Urinary bladder (tissue), 4 donors: ENCODE results near the gene NLRC3. TPM values are rescaled to one million over a fixed set of nuclear protein-coding genes. Genes with fewer than 3 reads are reported as not detected.

Source experiments
- DNase-seq: peaks from one replicate; pipeline ENCODE4 v3.0.0-alpha.2; 2015; ENCODE audit errors: extremely low spot score
- H3K27ac ChIP-seq: one replicate; pipeline ENCODE4 v1.5.1; 2013; ENCODE audit warnings: low read depth, mild to moderate bottlenecking, moderate library complexity
- H3K36me3 ChIP-seq: one replicate; pipeline ENCODE4 v1.6.1; 2013; ENCODE audit warnings: mild to moderate bottlenecking, moderate library complexity; ENCODE audit not compliant: insufficient read depth
- H3K4me1 ChIP-seq: one replicate; pipeline ENCODE4 v1.6.1; 2013; ENCODE audit warnings: mild to moderate bottlenecking, moderate library complexity; ENCODE audit not compliant: insufficient read depth
- H3K4me3 ChIP-seq: one replicate; pipeline ENCODE4 v1.5.1; 2013; ENCODE audit warnings: low read depth, low read length
- WGBS: extraction: QIAGEN DNeasy Blood & Tissue Kit; methylation state at CpG from one replicate; pipeline ENCODE4 v1.1.7; 2013; 5-methylcytosine and 5-hydroxymethylcytosine counted together
- polyA plus RNA-seq: library from polyadenylated mRNA; stranded (reverse); fragments of 200-250 nt; gene quantifications from one replicate; pipeline ENCODE4 v1.2.3, GENCODE V29; 2013
- total RNA-seq: library from RNA; depleted of rRNA; stranded (reverse); fragments of >200 nt; gene quantifications from one replicate; pipeline ENCODE4 v1.2.3, GENCODE V29; 2014
- donor health status: healthy with polysubstance abuse.
- donor health status: healthy.

NLRC3 gene
- total and polyA plus RNA-seq, 2 donors: 0.49 to 1.2 TPM

- Histone ChIP-seq H3K4me1 (no peaks in the 10 kb centered on the region), H3K27ac (no peak overlapping the region), H3K4me3 (no peak overlapping the region), H3K36me3 (no peaks in the 10 kb centered on the region)
- WGBS: 87% methylated on average over 2 of the region's 2 CpGs
- no peak for DNase-seq
Measured at GRCh38 chr16:3607634-3608033, 30.4 kb upstream of the NLRC3 start.

- H3K27ac ChIP-seq: no peak overlapping the region
- no peaks in the 10 kb centered on the region for H3K36me3 ChIP-seq
- 91% methylated on average over 7 of the region's 7 CpGs for WGBS
- no peaks in the 10 kb centered on the region for H3K4me1 ChIP-seq
- no peak for DNase-seq
- H3K4me3 ChIP-seq: no peak overlapping the region
Measured at GRCh38 chr16:3607161-3607560, 30.0 kb upstream of the NLRC3 start.

GRCh38 chr16:3606441-3606840 is 29.2 kb upstream of the NLRC3 start:
- 88% methylated on average over 11 of the region's 11 CpGs for WGBS
- H3K36me3 ChIP-seq: no peaks in the 10 kb centered on the region
- DNase-seq: no peak
- H3K4me1 ChIP-seq: no peaks in the 10 kb centered on the region
- H3K4me3 ChIP-seq: no peak overlapping the region
- no peak overlapping the region for H3K27ac ChIP-seq

- Histone ChIP-seq H3K36me3 (no peaks in the 10 kb centered on the region), H3K4me1 (no peaks in the 10 kb centered on the region), H3K27ac (no peak overlapping the region), H3K4me3 (no peak overlapping the region)
- WGBS: 93% methylated on average over 7 of the region's 7 CpGs
- no peak for DNase-seq
Measured at GRCh38 chr16:3602320-3602653, 25.1 kb upstream of the NLRC3 start.

GRCh38 chr16:3601614-3602319 is 24.6 kb upstream of the NLRC3 start:
- H3K27ac ChIP-seq: no peak overlapping the region
- H3K4me1 ChIP-seq: no peaks in the 10 kb centered on the region
- WGBS: 93% methylated on average over 13 of the region's 13 CpGs
- no peak for DNase-seq
- no peak overlapping the region for H3K4me3 ChIP-seq
- no peaks in the 10 kb centered on the region for H3K36me3 ChIP-seq

GRCh38 chr16:3599922-3600321 is 22.7 kb upstream of the NLRC3 start:
- 98% methylated on average over 4 of the region's 4 CpGs for WGBS
- Histone ChIP-seq H3K4me3 (no peak overlapping the region), H3K27ac (no peak overlapping the region), H3K4me1 (no peaks in the 10 kb centered on the region), H3K36me3 (no peaks in the 10 kb centered on the region)
- no peak for DNase-seq

- 96% methylated on average over 8 of the region's 8 CpGs for WGBS
- DNase-seq: no peak
- Histone ChIP-seq H3K4me1 (no peaks in the 10 kb centered on the region), H3K27ac (no peak overlapping the region), H3K36me3 (no peaks in the 10 kb centered on the region), H3K4me3 (no peak overlapping the region)
Measured at GRCh38 chr16:3599121-3599520, 21.9 kb upstream of the NLRC3 start.

- Histone ChIP-seq H3K4me1 (no peaks in the 10 kb centered on the region), H3K36me3 (no peaks in the 10 kb centered on the region), H3K27ac (no peak overlapping the region), H3K4me3 (no peak overlapping the region)
- WGBS: 95% methylated on average over 12 of the region's 12 CpGs
- no peak for DNase-seq
Measured at GRCh38 chr16:3598236-3598635, 21.0 kb upstream of the NLRC3 start.

GRCh38 chr16:3597676-3598075 is 20.5 kb upstream of the NLRC3 start:
- DNase-seq: no peak
- H3K27ac ChIP-seq: no peak overlapping the region
- H3K4me1 ChIP-seq: no peaks in the 10 kb centered on the region
- WGBS: 96% methylated on average over 17 of the region's 17 CpGs
- no peak overlapping the region for H3K4me3 ChIP-seq
- no peaks in the 10 kb centered on the region for H3K36me3 ChIP-seq

GRCh38 chr16:3597226-3597625 is 20.0 kb upstream of the NLRC3 start:
- Histone ChIP-seq H3K36me3 (no peaks in the 10 kb centered on the region), H3K27ac (no peak overlapping the region), H3K4me3 (no peak overlapping the region), H3K4me1 (no peaks in the 10 kb centered on the region)
- no peak for DNase-seq
- 85% methylated on average over 10 of the region's 10 CpGs for WGBS

- no peaks in the 10 kb centered on the region for H3K36me3 ChIP-seq
- 93% methylated on average over 27 of the region's 27 CpGs for WGBS
- no peaks in the 10 kb centered on the region for H3K4me1 ChIP-seq
- no peak overlapping the region for H3K27ac ChIP-seq
- H3K4me3 ChIP-seq: no peak overlapping the region
- no peak for DNase-seq
Measured at GRCh38 chr16:3596101-3596861, 19.1 kb upstream of the NLRC3 start.

- Histone ChIP-seq H3K36me3 (no peaks in the 10 kb centered on the region), H3K4me1 (no peaks in the 10 kb centered on the region), H3K27ac (no peak overlapping the region), H3K4me3 (no peak overlapping the region)
- WGBS: 96% methylated on average over 19 of the region's 19 CpGs
- no peak for DNase-seq
Measured at GRCh38 chr16:3595521-3596021, 18.4 kb upstream of the NLRC3 start.

GRCh38 chr16:3595110-3595486 is 17.9 kb upstream of the NLRC3 start:
- Histone ChIP-seq H3K27ac (no peak overlapping the region), H3K4me3 (no peak overlapping the region), H3K36me3 (no peaks in the 10 kb centered on the region), H3K4me1 (no peaks in the 10 kb centered on the region)
- WGBS: 93% methylated on average over 11 of the region's 11 CpGs
- no peak for DNase-seq

GRCh38 chr16:3594316-3595109 is 17.3 kb upstream of the NLRC3 start:
- no peaks in the 10 kb centered on the region for H3K4me1 ChIP-seq
- H3K36me3 ChIP-seq: no peaks in the 10 kb centered on the region
- no peak overlapping the region for H3K27ac ChIP-seq
- H3K4me3 ChIP-seq: no peak overlapping the region
- no peak for DNase-seq
- 94% methylated on average over 22 of the region's 22 CpGs for WGBS
